ENCODE data around the gene TRMT6. TPM values are rescaled to one million over a fixed set of nuclear protein-coding genes. Genes with fewer than 3 reads are reported as not detected.

The TRMT6 gene
- total and polyA plus RNA-seq, 9 of the 15 experiments (the other 6 are each of a cell fraction or from before 2014, with no cell fraction given): 10.6 to 21.3 (median 15.6) TPM

- no TSS peak for BruUV-seq (replicated peaks)
- no peaks in the 10 kb centered on the region for H3K9me1 ChIP-seq (ENCODE audit: control insufficient read depth, insufficient read depth, low read length)
- CTCF ChIA-PET (ENCODE audit: low intra/inter-chr PET ratio): no interaction called here
- ATAC-seq: no peak
- H3K9ac ChIP-seq (ENCODE audit: insufficient read depth in 1 of 2, low read depth in 2 of 2, low read length in 2 of 2): no peak overlapping the region
- H3K27me3 ChIP-seq (ENCODE audit: control insufficient read depth in 2 of 2, insufficient read depth in 2 of 2, low read length in 2 of 2): peaks cover under 1 to 3% of the 10 kb centered on the region in 2 experiments; a peak in 1 of 5 replicates
- H2AFZ ChIP-seq (ENCODE audit: low read depth, low read length): no peak overlapping the region
- H3K4me3 ChIP-seq: no peak overlapping the region
- TF ChIP-seq SRSF7 (optimal IDR thresholded peaks at IDR 0.05; ENCODE audit: low read depth, low read length): no peak
- no peak for TF ChIP-seq ZNF121 (CRISPR knock-in tag; conservative IDR thresholded peaks at IDR 0.05)
- no peak for TF ChIP-seq MEF2D (tag; conservative IDR thresholded peaks at IDR 0.05; ENCODE audit: low read depth)
- TF ChIP-seq CBFB (CRISPR knock-in tag; IDR thresholded peaks at IDR 0.05): no peak
- POLR2A ChIA-PET: interaction anchor here (0.7 kb wide), 1 partner anchor 17 kb away, joined by 3 read pairs; no protein-coding TSS in a partner anchor
- H3K79me2 ChIP-seq (ENCODE audit: control insufficient read depth, insufficient read depth, low read length): no peaks in the 10 kb centered on the region
- no peak overlapping the region for H3K27ac ChIP-seq (ENCODE audit: extremely low read depth, low read depth, low read length)
- H3K4me2 ChIP-seq (ENCODE audit: insufficient read depth, low read length): no peak overlapping the region
- DNase-seq (ENCODE audit: extremely low read depth in 1 of 4, low spot score in 3 of 4): no peak
- H3K36me3 ChIP-seq (ENCODE audit: control insufficient read depth, insufficient read depth, low read length): no peaks in the 10 kb centered on the region
- no peaks in the 10 kb centered on the region for H4K20me1 ChIP-seq (replicated peaks; ENCODE audit: control insufficient read depth, insufficient read depth, low read length)
- no peaks in the 10 kb centered on the region for H3K4me1 ChIP-seq (replicated peaks in 1 of 2; ENCODE audit: control insufficient read depth in 2 of 2, insufficient read depth in 2 of 2, low read length in 2 of 2)
- intact Hi-C loops (cut with micrococcal nuclease) (no loop called here), in situ Hi-C loops (cut with MboI) (no loop called here)
- H3K9me3 ChIP-seq (replicated peaks; ENCODE audit: control insufficient read depth, insufficient read depth, low read depth, low read length): no peaks in the 10 kb centered on the region
- WGBS (ENCODE audit: insufficient coverage, low coverage, missing lambda C conversion rate): 0% methylated on average over 2 of the region's 2 CpGs
- FAIRE-seq: no peak
Observed at GRCh38 chr20:5895626-5896025, 54.7 kb downstream of the TRMT6 start.

GRCh38 chr20:5893621-5894020, 56.7 kb downstream of the TRMT6 start:
- Histone ChIP-seq H3K36me3 (ENCODE audit: control insufficient read depth, insufficient read depth, low read length) (no peaks in the 10 kb centered on the region), H3K9ac (ENCODE audit: insufficient read depth in 1 of 2, low read depth in 2 of 2, low read length in 2 of 2) (no peak overlapping the region), H3K9me3 (replicated peaks; ENCODE audit: control insufficient read depth, insufficient read depth, low read depth, low read length) (no peaks in the 10 kb centered on the region), H3K9me1 (ENCODE audit: control insufficient read depth, insufficient read depth, low read length) (no peaks in the 10 kb centered on the region), H2AFZ (ENCODE audit: low read depth, low read length) (no peak overlapping the region), H3K4me2 (ENCODE audit: insufficient read depth, low read length) (no peak overlapping the region), H3K4me1 (replicated peaks in 1 of 2; ENCODE audit: control insufficient read depth in 2 of 2, insufficient read depth in 2 of 2, low read length in 2 of 2) (no peaks in the 10 kb centered on the region), H3K79me2 (ENCODE audit: control insufficient read depth, insufficient read depth, low read length) (no peaks in the 10 kb centered on the region), H3K27ac (ENCODE audit: extremely low read depth, low read depth, low read length) (no peak overlapping the region), H4K20me1 (replicated peaks; ENCODE audit: control insufficient read depth, insufficient read depth, low read length) (no peaks in the 10 kb centered on the region), H3K4me3 (no peak overlapping the region), H3K27me3 (ENCODE audit: control insufficient read depth in 2 of 2, insufficient read depth in 2 of 2, low read length in 2 of 2) (peaks cover 7 to 12% of the 10 kb centered on the region in 2 experiments; a peak in 3 of 5 replicates)
- ChIA-PET POLR2A (interaction anchor here (1.6 kb wide), 1 partner anchor 53 kb away, joined by 3 read pairs; no protein-coding TSS in a partner anchor), CTCF (ENCODE audit: low intra/inter-chr PET ratio) (no interaction called here)
- BruUV-seq (replicated peaks): no TSS peak
- TF ChIP-seq ZNF347 (CRISPR knock-in tag; IDR thresholded peaks at IDR 0.05; ENCODE audit: low read depth) (no peak), MCM3 (IDR thresholded peaks at IDR 0.05) (no peak), USF2 (CRISPR knock-in tag; IDR thresholded peaks at IDR 0.05) (no peak), ZNF512 (tag; IDR thresholded peaks at IDR 0.05) (no peak), ZNF398 (CRISPR knock-in tag; IDR thresholded peaks at IDR 0.05) (no peak), ZKSCAN1 (IDR thresholded peaks at IDR 0.05; ENCODE audit: low read depth, low read length) (no peak), ELF4 (CRISPR knock-in tag; IDR thresholded peaks at IDR 0.05) (no peak), FOSL1 (tag; conservative IDR thresholded peaks at IDR 0.05) (no peak), ZNF253 (CRISPR knock-in tag; conservative IDR thresholded peaks at IDR 0.05) (no peak)
- WGBS (ENCODE audit: insufficient coverage, low coverage, missing lambda C conversion rate): 0% methylated on average over 2 of the region's 2 CpGs
- intact Hi-C loops (cut with micrococcal nuclease) (no loop called here), in situ Hi-C loops (cut with MboI) (no loop called here)
- DNase-seq (ENCODE audit: extremely low read depth in 1 of 4, low spot score in 3 of 4) (no peak), ATAC-seq (no peak), FAIRE-seq (no peak)
